GM18505 (cell line): ENCODE results near the gene ITGB5.
A peak's percentile ranks its signal among the peaks of the same experiment; 100 is the strongest.
"Not testable (repeated sequence)": the region's sequence is repeated elsewhere in the genome, so short reads cannot be mapped to it uniquely, and the experiment has no call there.

Experiments used
- ATAC-seq: cut with Tn5 transposase; IDR thresholded peaks from one replicate; pipeline ENCODE4 v1.9.1; 2021; ENCODE audit not compliant: unreplicated experiment
- POLR2A ChIP-seq: IDR thresholded peaks from 4 replicates; pipeline ENCODE4 v1.6.1; 2011; ENCODE audit warnings: borderline replicate concordance; ENCODE audit not compliant: insufficient read depth, insufficient read length; ENCODE audit errors: extremely low read depth

The ITGB5 gene

GRCh38 chr3:124799676-124800075 lies 87.5 kb downstream of the ITGB5 start:
- no peak for TF ChIP-seq POLR2A
- no peak for ATAC-seq

GRCh38 chr3:124797426-124797945 lies 89.7 kb downstream of the ITGB5 start:
- ATAC-seq: no peak
- TF ChIP-seq POLR2A: no peak

GRCh38 chr3:124796477-124796876 lies 90.7 kb downstream of the ITGB5 start:
- no peak for ATAC-seq
- no peak for TF ChIP-seq POLR2A

GRCh38 chr3:124793054-124793739 lies 94.0 kb downstream of the ITGB5 start:
- ATAC-seq: no peak
- TF ChIP-seq POLR2A: no peak

GRCh38 chr3:124792341-124793040 lies 94.7 kb downstream of the ITGB5 start:
- ATAC-seq: no peak
- TF ChIP-seq POLR2A: no peak

- ATAC-seq: no peak
- no peak for TF ChIP-seq POLR2A
Observed at GRCh38 chr3:124791639-124792151, 95.5 kb downstream of the ITGB5 start.

GRCh38 chr3:124791142-124791541 lies 96.0 kb downstream of the ITGB5 start:
- TF ChIP-seq POLR2A: no peak
- ATAC-seq: no peak

- not testable (repeated sequence) for ATAC-seq
Observed at GRCh38 chr3:124789103-124789502, 98.1 kb downstream of the ITGB5 start.

- TF ChIP-seq POLR2A: no peak
- no peak for ATAC-seq
Observed at GRCh38 chr3:124788254-124788745, 98.9 kb downstream of the ITGB5 start.

- ATAC-seq: no peak
Observed at GRCh38 chr3:124787476-124788195, 99.5 kb downstream of the ITGB5 start.

GRCh38 chr3:124786511-124787241 lies 100.5 kb downstream of the ITGB5 start:
- ATAC-seq: no peak
- TF ChIP-seq POLR2A: no peak

More at GRCh38 chr3:124787476-124788195, 99.5 kb downstream of the ITGB5 start:
- no peak for TF ChIP-seq POLR2A

GRCh38 chr3:124785973-124786372 lies 101.2 kb downstream of the ITGB5 start:
- no peak for TF ChIP-seq POLR2A
- no peak for ATAC-seq

GRCh38 chr3:124784686-124785382 lies 102.3 kb downstream of the ITGB5 start:
- TF ChIP-seq POLR2A: no peak
- peak; percentile 67 for ATAC-seq

- no peak for TF ChIP-seq POLR2A
- no peak for ATAC-seq
Observed at GRCh38 chr3:124783696-124784095, 103.5 kb downstream of the ITGB5 start.

- not testable (repeated sequence) for ATAC-seq
Observed at GRCh38 chr3:124782377-124782712, 104.8 kb downstream of the ITGB5 start.
